Parathyroid adenoma (tissue), 2 donors: ENCODE measurements around the gene ULK4.

Experiments used
- H2AFZ ChIP-seq: fragments of 300-600 bp; sonication (generic); one replicate; pipeline ENCODE4 v1.7.0; 2017; ENCODE audit warnings: antibody characterized with exemption, mild to moderate bottlenecking
- H3K27ac ChIP-seq: fragments of 300-600 bp; sonication (generic); one replicate; pipeline ENCODE4 v1.7.0; 2017
- H3K27me3 ChIP-seq: fragments of 300-600 bp; sonication (generic); one replicate; pipeline ENCODE4 v1.7.0; 2017; ENCODE audit warnings: low read length; ENCODE audit not compliant: control insufficient read depth, insufficient read depth
- H3K36me3 ChIP-seq: fragments of 300-600 bp; sonication (generic); one replicate; pipeline ENCODE4 v1.7.0; 2017; ENCODE audit warnings: low read length; ENCODE audit not compliant: control insufficient read depth, insufficient read depth
- H3K4me1 ChIP-seq: fragments of 300-600 bp; sonication (generic); one replicate; pipeline ENCODE4 v1.7.0; 2017; ENCODE audit warnings: control low read depth
- H3K4me2 ChIP-seq: fragments of 300-600 bp; sonication (generic); one replicate; pipeline ENCODE4 v1.7.0; 2017; ENCODE audit warnings: low read length
- H3K4me3 ChIP-seq: fragments of 300-600 bp; sonication (generic); one replicate; pipeline ENCODE4 v1.7.0; 2017; ENCODE audit warnings: low read depth, low read length
- H3K79me2 ChIP-seq: fragments of 300-600 bp; sonication (generic); one replicate; pipeline ENCODE4 v1.7.0; 2017; ENCODE audit warnings: control low read depth
- H3K9ac ChIP-seq: fragments of 300-600 bp; sonication (generic); one replicate; pipeline ENCODE4 v1.7.0; 2017; ENCODE audit warnings: mild to moderate bottlenecking
- H3K9me3 ChIP-seq: fragments of 300-600 bp; sonication (generic); one replicate; pipeline ENCODE4 v1.7.0; 2017; ENCODE audit warnings: low read length; ENCODE audit not compliant: control insufficient read depth
- TF ChIP-seq, protein P1 (sequence below): fragments of 300-600 bp; sonication (generic); IDR thresholded peaks from one replicate; pipeline ENCODE4 v1.7.0; 2017; ENCODE audit warnings: antibody characterized with exemption, mild to moderate bottlenecking
- donor health status: primary hyperparathyroidism.

Gene ULK4

DNA sequence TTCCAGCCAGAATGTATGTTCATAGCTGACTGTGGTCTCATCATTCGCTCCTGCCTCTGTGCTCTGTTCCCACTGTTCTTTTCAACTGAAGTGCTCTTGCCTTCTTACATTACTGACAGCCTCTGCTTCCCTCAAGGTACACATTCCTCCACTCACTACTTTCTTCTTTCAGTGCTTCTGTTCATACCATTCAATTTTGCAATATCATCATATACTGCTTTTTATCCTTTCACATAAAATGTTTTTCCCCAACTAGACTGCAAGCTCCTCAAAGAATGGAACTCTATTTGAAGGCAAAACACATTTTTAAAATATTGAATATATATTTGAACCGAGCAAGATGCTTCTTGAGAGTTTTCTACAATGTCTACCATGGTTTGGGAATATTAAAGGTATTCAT, 471.5 kb downstream of the ULK4 start:
- no peak overlapping the region for H2AFZ ChIP-seq
- H3K36me3 ChIP-seq, result no peaks in the 10 kb centered on the region
- no peak overlapping the region for H3K27ac ChIP-seq
- no peaks in the 10 kb centered on the region for H3K4me1 ChIP-seq
- no peaks in the 10 kb centered on the region for H3K79me2 ChIP-seq
- no peaks in the 10 kb centered on the region for H3K9me3 ChIP-seq
- H3K4me3 ChIP-seq, result no peak overlapping the region
- TF ChIP-seq, protein P1, sequence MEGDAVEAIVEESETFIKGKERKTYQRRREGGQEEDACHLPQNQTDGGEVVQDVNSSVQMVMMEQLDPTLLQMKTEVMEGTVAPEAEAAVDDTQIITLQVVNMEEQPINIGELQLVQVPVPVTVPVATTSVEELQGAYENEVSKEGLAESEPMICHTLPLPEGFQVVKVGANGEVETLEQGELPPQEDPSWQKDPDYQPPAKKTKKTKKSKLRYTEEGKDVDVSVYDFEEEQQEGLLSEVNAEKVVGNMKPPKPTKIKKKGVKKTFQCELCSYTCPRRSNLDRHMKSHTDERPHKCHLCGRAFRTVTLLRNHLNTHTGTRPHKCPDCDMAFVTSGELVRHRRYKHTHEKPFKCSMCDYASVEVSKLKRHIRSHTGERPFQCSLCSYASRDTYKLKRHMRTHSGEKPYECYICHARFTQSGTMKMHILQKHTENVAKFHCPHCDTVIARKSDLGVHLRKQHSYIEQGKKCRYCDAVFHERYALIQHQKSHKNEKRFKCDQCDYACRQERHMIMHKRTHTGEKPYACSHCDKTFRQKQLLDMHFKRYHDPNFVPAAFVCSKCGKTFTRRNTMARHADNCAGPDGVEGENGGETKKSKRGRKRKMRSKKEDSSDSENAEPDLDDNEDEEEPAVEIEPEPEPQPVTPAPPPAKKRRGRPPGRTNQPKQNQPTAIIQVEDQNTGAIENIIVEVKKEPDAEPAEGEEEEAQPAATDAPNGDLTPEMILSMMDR, result no peak
- H3K4me2 ChIP-seq, result no peak overlapping the region
- no peaks in the 10 kb centered on the region for H3K27me3 ChIP-seq
- no peak overlapping the region for H3K9ac ChIP-seq

DNA sequence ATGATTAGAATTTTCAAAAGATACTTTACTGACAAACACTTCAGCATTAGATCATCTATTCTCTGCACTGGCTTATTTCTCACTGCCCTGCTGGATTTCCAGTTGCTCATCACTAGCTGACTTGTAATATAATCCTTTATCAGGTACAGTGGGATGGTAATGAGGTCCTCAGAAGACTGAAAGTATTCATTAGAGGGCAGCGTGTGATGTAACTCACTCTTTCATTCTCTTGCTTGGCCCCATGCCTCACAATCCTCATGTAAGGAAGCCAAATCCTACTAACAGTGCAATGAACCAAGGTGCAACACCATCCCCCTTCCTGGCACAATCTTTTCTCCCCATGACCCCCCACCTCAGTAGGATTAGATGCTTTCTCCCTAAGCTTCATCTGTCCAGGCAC, 472.7 kb downstream of the ULK4 start:
- Histone ChIP-seq H3K4me3 (no peak overlapping the region), H3K27me3 (no peaks in the 10 kb centered on the region), H3K9me3 (no peaks in the 10 kb centered on the region), H3K36me3 (no peaks in the 10 kb centered on the region), H3K27ac (no peak overlapping the region), H2AFZ (no peak overlapping the region), H3K79me2 (no peaks in the 10 kb centered on the region), H3K4me1 (no peaks in the 10 kb centered on the region), H3K9ac (no peak overlapping the region), H3K4me2 (no peak overlapping the region)
- TF ChIP-seq, protein P1, result no peak

DNA sequence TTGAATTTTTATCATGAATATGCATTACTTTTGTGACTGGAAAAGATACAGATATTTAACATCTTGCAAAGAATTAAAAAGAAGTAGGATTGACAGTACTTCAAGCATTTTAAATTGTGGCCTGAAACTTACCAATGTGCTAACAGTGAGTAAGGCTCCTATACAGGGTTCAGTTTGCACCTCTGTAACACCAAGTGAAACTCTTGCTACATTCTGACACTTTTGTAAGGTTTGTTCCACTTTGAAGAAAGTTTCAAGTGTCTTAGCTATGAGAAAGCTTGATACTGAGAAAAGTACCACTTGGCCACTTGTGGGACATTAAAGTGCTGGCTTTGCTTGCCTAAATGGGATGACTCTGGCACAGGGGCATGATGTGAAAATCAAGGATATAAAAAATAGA, 473.4 kb downstream of the ULK4 start:
- TF ChIP-seq, protein P1, result no peak
- Histone ChIP-seq H3K4me2 (no peak overlapping the region), H3K9me3 (no peaks in the 10 kb centered on the region), H2AFZ (no peak overlapping the region), H3K9ac (no peak overlapping the region), H3K36me3 (no peaks in the 10 kb centered on the region), H3K4me1 (no peaks in the 10 kb centered on the region), H3K27ac (no peak overlapping the region), H3K79me2 (no peaks in the 10 kb centered on the region), H3K4me3 (no peak overlapping the region), H3K27me3 (no peaks in the 10 kb centered on the region)

DNA sequence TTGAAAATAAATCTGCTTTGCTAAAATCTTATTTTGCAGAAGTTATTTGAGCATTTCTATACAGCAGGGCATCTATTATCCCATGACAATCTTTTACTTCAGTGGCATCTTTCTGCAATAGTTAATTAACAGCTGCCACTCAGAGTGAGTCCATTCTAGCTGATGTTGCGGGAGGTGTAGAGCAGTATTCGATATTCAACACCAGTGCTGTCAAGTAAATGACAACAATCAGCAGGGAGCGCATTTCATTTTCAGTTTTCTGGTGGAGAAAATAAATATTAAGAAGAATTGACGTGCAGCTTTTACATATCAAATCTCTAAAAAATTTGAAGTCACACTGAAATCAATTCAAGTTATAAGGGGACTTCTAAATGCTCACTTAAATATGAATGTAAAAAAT, 476.4 kb downstream of the ULK4 start:
- H3K27ac ChIP-seq, result no peak overlapping the region

DNA sequence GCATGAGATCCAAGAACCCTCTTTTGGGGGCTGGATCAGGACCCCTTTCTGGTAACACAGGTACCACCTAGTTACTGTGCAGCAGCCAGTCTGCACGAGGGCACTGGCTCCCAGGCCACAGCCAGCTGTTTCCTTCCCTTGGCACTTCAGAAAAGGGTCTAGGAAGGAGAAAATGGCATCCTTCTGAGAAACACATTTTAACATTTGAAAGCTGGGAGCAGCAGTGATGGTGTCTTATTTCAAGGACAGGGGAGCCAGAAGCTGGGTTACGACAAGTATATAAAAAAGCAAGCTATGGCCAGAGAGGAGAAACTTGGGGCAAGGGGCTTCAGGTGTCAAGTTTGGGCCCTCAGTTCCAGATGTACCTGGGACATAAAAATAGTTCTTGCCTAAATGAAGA, 479.8 kb downstream of the ULK4 start:
- H3K36me3 ChIP-seq, result no peaks in the 10 kb centered on the region
- no peak overlapping the region for H3K27ac ChIP-seq
- H3K79me2 ChIP-seq, result no peaks in the 10 kb centered on the region
- H3K9ac ChIP-seq, result no peak overlapping the region
- no peak overlapping the region for H3K4me3 ChIP-seq
- H2AFZ ChIP-seq, result no peak overlapping the region
- H3K9me3 ChIP-seq, result no peaks in the 10 kb centered on the region
- H3K4me1 ChIP-seq, result no peaks in the 10 kb centered on the region
- TF ChIP-seq, protein P1, result no peak
- H3K27me3 ChIP-seq, result no peaks in the 10 kb centered on the region
- no peak overlapping the region for H3K4me2 ChIP-seq

More for the DNA sequence above, 476.4 kb downstream of the ULK4 start:
- Histone ChIP-seq H3K4me2 (no peak overlapping the region), H2AFZ (no peak overlapping the region), H3K79me2 (no peaks in the 10 kb centered on the region), H3K9me3 (no peaks in the 10 kb centered on the region), H3K27me3 (no peaks in the 10 kb centered on the region), H3K4me1 (no peaks in the 10 kb centered on the region), H3K4me3 (no peak overlapping the region), H3K36me3 (no peaks in the 10 kb centered on the region), H3K9ac (no peak overlapping the region)
- TF ChIP-seq, protein P1, result no peak
